Measurements from ENCODE around the gene HNF1A. TPM values are rescaled to one million over a fixed set of nuclear protein-coding genes. Genes with fewer than 3 reads are reported as not detected.

The HNF1A gene
- total RNA-seq, 2 donors from 2014 or later = not detected

DNA sequence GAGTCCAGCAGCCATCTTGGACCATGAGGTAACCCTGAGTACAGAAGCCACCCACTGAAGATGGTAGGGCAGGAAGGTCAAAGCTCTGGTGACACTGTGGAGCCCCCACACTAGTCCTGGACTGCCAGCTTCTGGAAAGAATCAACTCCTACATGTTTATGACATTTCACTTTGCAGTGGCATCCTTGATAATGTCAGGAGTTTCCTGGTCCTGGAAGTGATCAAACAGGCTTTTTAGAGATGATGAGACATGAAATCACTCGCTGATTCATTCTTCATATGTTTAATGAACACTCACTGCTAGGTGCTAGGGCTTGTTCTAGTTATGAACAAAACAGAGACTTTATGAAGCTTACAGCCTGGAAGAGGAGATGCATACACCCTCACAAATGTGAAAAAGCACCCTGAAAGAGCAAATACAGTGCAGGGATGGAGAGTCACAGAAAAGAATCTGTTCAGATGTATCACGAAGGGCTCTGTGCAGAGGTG is 15.8 kb upstream of the HNF1A start:
- Histone ChIP-seq H3K36me3 (no peaks in the 10 kb centered on the region), H3K27ac (no peak overlapping the region), H3K9me3 (no peaks in the 10 kb centered on the region), H3K4me3 (no peak overlapping the region), H3K4me1 (no peaks in the 10 kb centered on the region), H3K27me3 (no peaks in the 10 kb centered on the region)
- no peak for DNase-seq (ENCODE audit: low spot score)
- TF ChIP-seq, protein P1, sequence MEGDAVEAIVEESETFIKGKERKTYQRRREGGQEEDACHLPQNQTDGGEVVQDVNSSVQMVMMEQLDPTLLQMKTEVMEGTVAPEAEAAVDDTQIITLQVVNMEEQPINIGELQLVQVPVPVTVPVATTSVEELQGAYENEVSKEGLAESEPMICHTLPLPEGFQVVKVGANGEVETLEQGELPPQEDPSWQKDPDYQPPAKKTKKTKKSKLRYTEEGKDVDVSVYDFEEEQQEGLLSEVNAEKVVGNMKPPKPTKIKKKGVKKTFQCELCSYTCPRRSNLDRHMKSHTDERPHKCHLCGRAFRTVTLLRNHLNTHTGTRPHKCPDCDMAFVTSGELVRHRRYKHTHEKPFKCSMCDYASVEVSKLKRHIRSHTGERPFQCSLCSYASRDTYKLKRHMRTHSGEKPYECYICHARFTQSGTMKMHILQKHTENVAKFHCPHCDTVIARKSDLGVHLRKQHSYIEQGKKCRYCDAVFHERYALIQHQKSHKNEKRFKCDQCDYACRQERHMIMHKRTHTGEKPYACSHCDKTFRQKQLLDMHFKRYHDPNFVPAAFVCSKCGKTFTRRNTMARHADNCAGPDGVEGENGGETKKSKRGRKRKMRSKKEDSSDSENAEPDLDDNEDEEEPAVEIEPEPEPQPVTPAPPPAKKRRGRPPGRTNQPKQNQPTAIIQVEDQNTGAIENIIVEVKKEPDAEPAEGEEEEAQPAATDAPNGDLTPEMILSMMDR (IDR thresholded peaks at IDR 0.05) = no peak

GRCh38 chr12:120964298-120964697 is 14.0 kb upstream of the HNF1A start:
- Histone ChIP-seq H3K4me1 (no peaks in the 10 kb centered on the region), H3K9me3 (no peaks in the 10 kb centered on the region), H3K4me3 (no peak overlapping the region), H3K27me3 (no peaks in the 10 kb centered on the region), H3K36me3 (no peaks in the 10 kb centered on the region), H3K27ac (no peak overlapping the region)
- TF ChIP-seq, protein P1 (IDR thresholded peaks at IDR 0.05) = no peak
- no peak for DNase-seq (ENCODE audit: low spot score)

- Histone ChIP-seq H3K9me3 (no peaks in the 10 kb centered on the region), H3K27me3 (no peaks in the 10 kb centered on the region)
- no peak for DNase-seq (ENCODE audit: low spot score)
Observed at GRCh38 chr12:120965534-120966091, 12.7 kb upstream of the HNF1A start.

DNA sequence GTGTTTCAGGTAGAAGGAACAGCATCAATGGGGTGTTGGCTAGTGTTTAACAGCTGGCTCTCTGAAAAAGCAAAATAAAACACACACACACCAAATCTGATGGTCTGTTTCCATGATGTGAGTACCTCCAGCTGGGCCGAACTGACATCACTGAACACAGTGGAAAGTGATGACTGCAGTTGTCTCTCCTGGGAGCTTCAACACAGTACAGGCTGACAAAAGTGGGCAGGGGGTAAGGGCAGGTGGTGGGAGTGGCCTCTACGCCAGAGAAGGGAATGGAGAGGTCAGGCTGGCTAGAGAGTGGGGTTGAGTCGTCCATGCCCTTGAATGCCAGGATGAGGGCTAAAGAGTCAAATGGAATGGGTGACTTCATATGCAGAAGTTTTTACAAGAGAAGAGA is 8.0 kb upstream of the HNF1A start:
- Histone ChIP-seq H3K27ac (no peak overlapping the region), H3K9me3 (no peaks in the 10 kb centered on the region), H3K4me3 (no peak overlapping the region), H3K27me3 (no peaks in the 10 kb centered on the region), H3K36me3 (no peaks in the 10 kb centered on the region), H3K4me1 (no peaks in the 10 kb centered on the region)
- TF ChIP-seq, protein P1 (IDR thresholded peaks at IDR 0.05) = no peak
- DNase-seq (ENCODE audit: low spot score) = no peak

More at GRCh38 chr12:120965534-120966091, 12.7 kb upstream of the HNF1A start:
- no peak overlapping the region for H3K4me3 ChIP-seq
- no peaks in the 10 kb centered on the region for H3K36me3 ChIP-seq
- no peak overlapping the region for H3K27ac ChIP-seq
- TF ChIP-seq, protein P1 (IDR thresholded peaks at IDR 0.05) = no peak
- no peaks in the 10 kb centered on the region for H3K4me1 ChIP-seq

DNA sequence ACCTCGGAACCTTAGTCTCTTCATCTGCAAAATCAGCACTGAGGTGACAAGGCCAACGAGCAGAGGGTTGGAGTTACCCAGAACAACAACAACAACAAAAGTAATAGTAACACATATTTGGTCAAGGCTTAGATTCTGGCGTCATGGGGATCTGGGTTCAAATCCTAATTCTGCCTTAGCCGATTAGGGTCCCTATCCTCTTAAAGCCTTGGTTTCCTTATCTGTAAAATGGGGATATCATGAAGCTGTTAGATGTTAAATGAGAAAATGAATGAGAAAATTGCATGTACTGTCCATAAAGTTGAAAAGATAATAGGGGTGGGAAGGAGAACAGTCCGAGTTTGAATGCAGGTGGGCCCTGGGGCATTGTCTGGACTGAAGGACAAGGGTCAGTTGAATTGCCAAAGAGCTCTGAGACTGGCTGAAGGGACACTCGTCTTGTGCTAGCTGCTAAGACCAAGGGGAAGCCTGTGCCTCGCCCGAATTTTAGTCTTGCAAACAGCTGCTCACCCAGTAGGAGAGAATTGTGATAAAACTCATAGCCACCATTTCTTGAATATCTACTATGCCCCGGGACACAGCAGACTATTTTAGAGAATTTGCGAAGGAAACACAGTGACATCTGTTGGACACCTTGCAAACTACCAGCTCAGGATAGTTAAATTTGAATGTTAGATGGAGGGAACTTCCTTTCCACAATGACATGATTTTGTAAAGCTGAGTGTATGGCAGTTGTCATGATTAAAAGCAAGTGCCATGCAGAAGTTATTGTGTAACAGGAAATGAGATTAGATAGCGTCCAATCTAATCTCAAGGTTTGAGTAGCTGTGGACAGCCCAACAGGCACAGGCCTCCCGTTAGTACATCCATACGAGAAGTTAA is 6.8 kb upstream of the HNF1A start:
- TF ChIP-seq, protein P1 (IDR thresholded peaks at IDR 0.05) = peak; percentile 58 to 78
- no peak overlapping the region for H3K27ac ChIP-seq
- H3K4me3 ChIP-seq = no peak overlapping the region
- H3K4me1 ChIP-seq = no peaks in the 10 kb centered on the region
- H3K9me3 ChIP-seq = no peaks in the 10 kb centered on the region
- no peaks in the 10 kb centered on the region for H3K27me3 ChIP-seq
- H3K36me3 ChIP-seq = no peaks in the 10 kb centered on the region
- no peak for DNase-seq (ENCODE audit: low spot score)

Data from right atrium auricular region (tissue), 2 donors.